GM12878 (cell line): ENCODE measurements around the gene ARHGAP27. TPM values are rescaled to one million over a fixed set of nuclear protein-coding genes. Genes with fewer than 3 reads are reported as not detected.

Source experiments
- ATAC-seq: fragments of 200-7000 bp; cut with Tn5 transposase; 3 replicates; pipeline ENCODE4 v1.9.1; 2020; ENCODE audit warnings: mild to moderate bottlenecking, moderate library complexity
- BruUV-seq: library from RNA; stranded (reverse); fragments of 400-500 nt; replicated peaks from 2 replicates; lab custom pipeline; 2021; lab: Mats Ljungman, UMichigan
- CTCF ChIA-PET: fragments of 300-600 bp; sonication (Branson Sonifier 250); formaldehyde crosslinking; extraction: SDS; loops from one replicate; lab custom pipeline; 2021; ENCODE audit warnings: inconsistent platforms; lab: Yijun Ruan, JAX
- POLR2A ChIA-PET: fragments of 350-600 bp; formaldehyde crosslinking; extraction: SDS; loops from one replicate; lab custom pipeline; 2021; ENCODE audit warnings: inconsistent platforms; lab: Charles Lee
- RAD21 ChIA-PET: fragments of 300-600 bp; sonication (Branson Sonifier 250); formaldehyde crosslinking; loops from one replicate; lab custom pipeline; 2023; ENCODE audit warnings: antibody characterized with exemption; ENCODE audit not compliant: unreplicated experiment; lab: Charles Lee
- SMC1A ChIA-PET: fragments of 300-600 bp; sonication (Branson Sonifier 250); formaldehyde crosslinking; loops from one replicate; lab custom pipeline; 2023; ENCODE audit not compliant: unreplicated experiment, uncharacterized antibody; lab: Charles Lee
- DNase-seq: peaks from one replicate; pipeline ENCODE4 v3.0.0-alpha.2; 2011; ENCODE audit warnings: low read depth, low spot score
- FAIRE-seq: peaks from 3 replicates; lab custom pipeline; 2011; peaks lifted over from hg19 to GRCh38; lab: Jason Lieb, UNC
- H2AFZ ChIP-seq: 2 replicates; pipeline ENCODE4 v1.6.0; 2011; ENCODE audit warnings: low read depth, low read length, control low read depth; ENCODE audit not compliant: control insufficient read depth
- H3K27ac ChIP-seq: 2 replicates; pipeline ENCODE4 v1.5.1; 2011; ENCODE audit warnings: control low read depth; ENCODE audit not compliant: control insufficient read depth, insufficient read depth
- H3K27me3 ChIP-seq, 2 experiments: replicated peaks in 1 of 2; 2 replicates each; pipeline versions ENCODE4 v1.6.0 to v1.6.1; 2011; ENCODE audit warnings: low read length in 1 of 2; ENCODE audit not compliant: control insufficient read depth in 2 of 2, insufficient read depth in 2 of 2
- H3K36me3 ChIP-seq, 2 experiments: 2 replicates each; pipeline ENCODE4 v1.5.1; 2011; ENCODE audit warnings: low read length in 1 of 2; ENCODE audit not compliant: control insufficient read depth in 2 of 2, insufficient read depth in 2 of 2
- H3K4me1 ChIP-seq: 2 replicates; pipeline ENCODE4 v1.6.1; 2011; ENCODE audit warnings: mild to moderate bottlenecking, low read length, moderate library complexity, mixed read lengths; ENCODE audit not compliant: control insufficient read depth, insufficient read depth
- H3K4me2 ChIP-seq: 2 replicates; pipeline ENCODE4 v1.6.0; 2011; ENCODE audit warnings: control low read depth; ENCODE audit not compliant: control insufficient read depth, insufficient read depth
- H3K4me3 ChIP-seq: fragments of 200-600 bp; sonication (generic); 2 replicates; pipeline ENCODE4 v1.5.1; 2016
- H3K79me2 ChIP-seq: 2 replicates; pipeline ENCODE4 v1.6.0; 2011; ENCODE audit warnings: low read length; ENCODE audit not compliant: control insufficient read depth, insufficient read depth
- H3K9ac ChIP-seq: 2 replicates; pipeline ENCODE4 v1.8.0; 2011; ENCODE audit warnings: low read length, control low read depth, mixed read lengths; ENCODE audit not compliant: control insufficient read depth, insufficient read depth
- H3K9me3 ChIP-seq: replicated peaks from 3 replicates; pipeline ENCODE4 v1.5.1; 2011; ENCODE audit warnings: mild to moderate bottlenecking, low read length; ENCODE audit not compliant: control insufficient read depth, insufficient read depth
- H4K20me1 ChIP-seq: 2 replicates; pipeline ENCODE4 v1.6.0; 2011; ENCODE audit not compliant: control insufficient read depth, insufficient read depth
- BMI1 ChIP-seq: fragments of 450-650 bp; IDR thresholded peaks from 2 replicates; pipeline ENCODE4 v1.6.1; 2016; ENCODE audit warnings: mild to moderate bottlenecking, moderate library complexity, borderline replicate concordance
- CEBPB ChIP-seq, 2 experiments: fragments of 150-350 bp in 1 of 2; IDR thresholded peaks; 2 replicates each; pipeline ENCODE4 v1.6.1; 2012 to 2014; ENCODE audit warnings: low read depth in 2 of 2, low read length in 2 of 2, borderline replicate concordance in 1 of 2, inconsistent platforms in 1 of 2
- CEBPZ ChIP-seq: fragments of 150-350 bp; IDR thresholded peaks from 2 replicates; pipeline ENCODE4 v1.6.1; 2016; ENCODE audit warnings: low read depth, low read length
- CHD2 ChIP-seq: IDR thresholded peaks from 2 replicates; pipeline ENCODE4 v1.6.1; 2011; ENCODE audit warnings: low read depth, low read length, improper control_type of control experiment, borderline replicate concordance
- CUX1 ChIP-seq: IDR thresholded peaks from 2 replicates; pipeline ENCODE4 v1.6.1; 2012; ENCODE audit warnings: improper control_type of control experiment, low read depth, low read length; ENCODE audit not compliant: insufficient replicate concordance
- DPF2 ChIP-seq: fragments of 450-650 bp; IDR thresholded peaks from 2 replicates; pipeline ENCODE4 v1.6.1; 2017; ENCODE audit warnings: mild to moderate bottlenecking
- EED ChIP-seq: sonication (generic); IDR thresholded peaks from 2 replicates; pipeline ENCODE4 v1.6.1; 2016; ENCODE audit warnings: antibody characterized with exemption, low read depth
- EZH2 ChIP-seq: IDR thresholded peaks from 2 replicates; pipeline ENCODE4 v1.6.1; 2012; ENCODE audit warnings: low read depth, mild to moderate bottlenecking, control low read depth, inconsistent platforms, low read length, borderline replicate concordance; ENCODE audit not compliant: control insufficient read depth
- JUNB ChIP-seq: IDR thresholded peaks from 2 replicates; pipeline ENCODE4 v1.6.1; 2016; ENCODE audit warnings: antibody characterized with exemption, mild to moderate bottlenecking
- KAT2A ChIP-seq: conservative IDR thresholded peaks from 2 replicates; pipeline ENCODE4 v1.6.1; 2011; ENCODE audit warnings: low read depth, low read length; ENCODE audit not compliant: control insufficient read depth
- MEF2A ChIP-seq: IDR thresholded peaks from 2 replicates; pipeline ENCODE4 v1.6.1; 2011; ENCODE audit warnings: low read depth, mild to moderate bottlenecking, low read length, moderate library complexity; ENCODE audit not compliant: insufficient read depth
- RB1 ChIP-seq: fragments of 450-650 bp; formaldehyde crosslinking; IDR thresholded peaks from 2 replicates; pipeline ENCODE4 v1.6.1; 2017; ENCODE audit warnings: mild to moderate bottlenecking, borderline replicate concordance
- RUNX3 ChIP-seq: IDR thresholded peaks from 2 replicates; pipeline ENCODE4 v1.6.1; 2012; ENCODE audit warnings: low read length, inconsistent platforms
- TCF3 ChIP-seq: IDR thresholded peaks from 2 replicates; pipeline ENCODE4 v1.6.1; 2012; ENCODE audit warnings: low read depth, mild to moderate bottlenecking, low read length, borderline replicate concordance; ENCODE audit not compliant: insufficient read depth
- ZNF217 ChIP-seq: fragments of 450-650 bp; IDR thresholded peaks from 2 replicates; pipeline ENCODE4 v1.6.1; 2017; ENCODE audit warnings: antibody characterized with exemption, mild to moderate bottlenecking
- WGBS: methylation state at CpG from one replicate; pipeline ENCODE4 v1.1.6; 2016; ENCODE audit warnings: low lambda C conversion rate; ENCODE audit not compliant: insufficient replicate concordance, insufficient coverage; ENCODE audit errors: missing lambda C conversion rate; 5-methylcytosine and 5-hydroxymethylcytosine counted together
- in situ Hi-C: fragments of 300-500 bp; cut with MboI; formaldehyde crosslinking; loops from 9 replicates; pipeline ENCODE4 v1.14.3; 2018; ENCODE audit warnings: mixed read lengths
- intact Hi-C: fragments of 100-400 bp; cut with micrococcal nuclease; formaldehyde crosslinking; loops from one replicate; pipeline ENCODE4 v1.14.2; 2022; ENCODE audit not compliant: unreplicated experiment
- polyA plus RNA-seq, 11 experiments: library from polyadenylated mRNA; depleted of rRNA in 4 of 11; unstranded in 6 of 11; stranded (reverse) in 5 of 11; fragments of >200 nt; fragmentation: Nextera tagmentation in 4 of 11; fragmentation: Illumina TruSeq in 1 of 11; extraction: Ambion mirVana in 4 of 11; extraction: Trizol in 1 of 11; gene quantifications; 1 replicate in 1 of 11; 2 replicates in 10 of 11; pipeline versions ENCODE4 v1.2.1 to v1.2.3, GENCODE V29; 2011 to 2016; ENCODE audit warnings: inconsistent platforms in 2 of 11, missing spikeins in 2 of 11, low read depth in 1 of 11
- total RNA-seq, 4 experiments: library from RNA; depleted of rRNA in 3 of 4; stranded (reverse); fragments of >200 nt in 3 of 4; fragmentation: Illumina TruSeq in 1 of 4; extraction: Trizol in 1 of 4; gene quantifications; 2 replicates each; pipeline versions ENCODE4 v1.2.1 to v1.2.3, GENCODE V29; 2013 to 2021

Gene ARHGAP27
- total and polyA plus RNA-seq, 10 of the 15 experiments (the other 5 are each of a cell fraction or from before 2014, with no cell fraction given), result 0.64 to 45.7 (median 17.7) TPM

- SMC1A ChIA-PET, result interaction anchor here (0.5 to 1.5 kb wide), 2 partner anchors 11 to 35 kb away, joined by 3 read pairs; no protein-coding TSS in a partner anchor
- BruUV-seq, result no TSS peak
- TF ChIP-seq ZNF217 (no peak), MEF2A (no peak), EZH2 (no peak), EED (no peak), TCF3 (no peak), RB1 (no peak), RUNX3 (no peak), DPF2 (no peak), BMI1 (no peak), JUNB (no peak), CEBPZ (no peak), KAT2A (no peak), CUX1 (no peak), CEBPB (IDR thresholded peaks at IDR 0.05; ENCODE audit: borderline replicate concordance in 1 of 2, low read depth in 2 of 2, low read length in 2 of 2) (no peak), CHD2 (no peak)
These were observed 9.2 kb downstream of the ARHGAP27 start for GRCh38 chr17:45423304-45423974.

More at GRCh38 chr17:45423304-45423974, 9.2 kb downstream of the ARHGAP27 start:
- H3K79me2 ChIP-seq, result no peaks in the 10 kb centered on the region
- no peaks in the 10 kb centered on the region for H3K9me3 ChIP-seq
- intact Hi-C loops (no loop called here), in situ Hi-C loops (loop anchor here (25.0 kb wide), 1 partner anchor 414 kb away; the partner anchor contains the start of gene SPPL2C)
- H4K20me1 ChIP-seq, result no peaks in the 10 kb centered on the region
- no peak for ATAC-seq
- H3K27ac ChIP-seq, result no peak overlapping the region
- no peak overlapping the region for H2AFZ ChIP-seq
- ChIA-PET CTCF (interaction anchor here (3.2 to 6.9 kb wide), 2 partner anchors 15 to 29 kb away, joined by 15 to 67 read pairs; no protein-coding TSS in a partner anchor), RAD21 (interaction anchor here (1.3 kb wide), 1 partner anchor 11 kb away, joined by 3 read pairs; no protein-coding TSS in a partner anchor), POLR2A (interaction anchor here (1.8 to 2.3 kb wide), 2 partner anchors 9 to 14 kb away, joined by 5 to 7 read pairs; no protein-coding TSS in a partner anchor)
- no peak overlapping the region for H3K4me2 ChIP-seq
- no peak for DNase-seq
- WGBS, result 72% methylated on average over 8 of the region's 8 CpGs
- no peak overlapping the region for H3K4me3 ChIP-seq
- no peaks in the 10 kb centered on the region for H3K27me3 ChIP-seq
- H3K4me1 ChIP-seq, result peaks cover 11% of the 10 kb centered on the region
- no peak for FAIRE-seq
- no peak overlapping the region for H3K9ac ChIP-seq
- H3K36me3 ChIP-seq, result no peaks in the 10 kb centered on the region
